Uterus (tissue), 2 donors: ENCODE results near the gene SLC2A10.

Experiments used
- POLR2A ChIP-seq, 2 donors: fragments of 450-650 bp; IDR thresholded peaks; one replicate each; pipeline ENCODE4 v1.6.1; 2016; ENCODE audit warnings: antibody characterized with exemption in 2 of 2, mild to moderate bottlenecking in 1 of 2, moderate library complexity in 1 of 2
- TF ChIP-seq, protein P1 (sequence below), 4 experiments: fragments of 200-600 bp in 2 of 4; fragments of 450-650 bp in 2 of 4; sonication (generic) in 2 of 4; IDR thresholded peaks; one replicate each; pipeline ENCODE4 v1.5.1; 2016 to 2019; ENCODE audit warnings: antibody characterized with exemption in 4 of 4, mild to moderate bottlenecking in 2 of 4, moderate library complexity in 1 of 4

DNA sequence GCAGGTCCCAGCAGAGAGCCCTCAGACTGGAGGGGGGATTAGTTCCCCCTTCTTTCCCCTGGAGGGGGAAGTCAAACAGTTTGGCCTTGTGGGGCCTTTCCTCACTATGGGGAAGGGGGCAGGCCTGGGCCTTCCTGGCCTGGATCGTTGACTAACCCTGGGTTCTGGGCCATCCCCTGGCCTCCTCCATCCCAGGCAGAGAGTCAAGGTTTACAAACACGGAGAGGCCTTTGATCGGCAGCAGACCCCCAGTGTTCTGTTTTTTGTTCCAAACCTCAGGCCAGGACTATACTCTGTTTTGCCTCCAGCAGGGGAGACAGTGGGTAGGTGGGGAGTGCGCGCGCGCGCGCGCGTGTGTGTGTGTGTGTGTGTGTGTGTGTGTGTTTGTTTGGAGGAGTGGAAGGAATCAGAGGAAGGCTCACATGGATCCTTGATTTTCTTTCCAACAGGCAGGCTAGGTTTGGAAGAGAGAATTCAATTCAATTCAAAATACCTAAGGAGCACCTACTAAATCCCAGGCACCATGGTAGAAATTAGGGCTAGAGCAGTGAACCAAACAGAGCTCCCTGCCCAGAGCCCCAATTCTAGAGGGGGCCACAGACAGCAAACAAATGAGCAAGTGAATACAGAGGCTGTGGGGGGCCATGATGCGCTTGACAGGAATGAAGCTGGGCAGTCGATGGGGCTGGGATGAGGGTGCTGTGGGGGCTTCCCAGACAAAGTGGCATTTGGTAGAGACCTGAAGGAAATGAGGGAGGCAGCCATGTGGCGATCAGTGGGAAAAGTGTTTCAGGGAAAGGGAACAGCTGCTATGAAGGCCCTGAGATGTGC lies 35.0 kb upstream of the SLC2A10 start:
- TF ChIP-seq, protein P1, sequence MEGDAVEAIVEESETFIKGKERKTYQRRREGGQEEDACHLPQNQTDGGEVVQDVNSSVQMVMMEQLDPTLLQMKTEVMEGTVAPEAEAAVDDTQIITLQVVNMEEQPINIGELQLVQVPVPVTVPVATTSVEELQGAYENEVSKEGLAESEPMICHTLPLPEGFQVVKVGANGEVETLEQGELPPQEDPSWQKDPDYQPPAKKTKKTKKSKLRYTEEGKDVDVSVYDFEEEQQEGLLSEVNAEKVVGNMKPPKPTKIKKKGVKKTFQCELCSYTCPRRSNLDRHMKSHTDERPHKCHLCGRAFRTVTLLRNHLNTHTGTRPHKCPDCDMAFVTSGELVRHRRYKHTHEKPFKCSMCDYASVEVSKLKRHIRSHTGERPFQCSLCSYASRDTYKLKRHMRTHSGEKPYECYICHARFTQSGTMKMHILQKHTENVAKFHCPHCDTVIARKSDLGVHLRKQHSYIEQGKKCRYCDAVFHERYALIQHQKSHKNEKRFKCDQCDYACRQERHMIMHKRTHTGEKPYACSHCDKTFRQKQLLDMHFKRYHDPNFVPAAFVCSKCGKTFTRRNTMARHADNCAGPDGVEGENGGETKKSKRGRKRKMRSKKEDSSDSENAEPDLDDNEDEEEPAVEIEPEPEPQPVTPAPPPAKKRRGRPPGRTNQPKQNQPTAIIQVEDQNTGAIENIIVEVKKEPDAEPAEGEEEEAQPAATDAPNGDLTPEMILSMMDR (IDR thresholded peaks at IDR 0.05) = no peak
- no peak for TF ChIP-seq POLR2A (IDR thresholded peaks at IDR 0.05)
